ENCODE results near the gene CCR4. TPM values are rescaled to one million over a fixed set of nuclear protein-coding genes. Genes with fewer than 3 reads are reported as not detected.
A peak's percentile ranks its signal among the peaks of the same experiment; 100 is the strongest.

Gene CCR4
- total and polyA plus RNA-seq, 2 of the 8 experiments (the other 6 are each of a cell fraction or from before 2014, with no cell fraction given) = 0.11 to 0.15 TPM

DNA sequence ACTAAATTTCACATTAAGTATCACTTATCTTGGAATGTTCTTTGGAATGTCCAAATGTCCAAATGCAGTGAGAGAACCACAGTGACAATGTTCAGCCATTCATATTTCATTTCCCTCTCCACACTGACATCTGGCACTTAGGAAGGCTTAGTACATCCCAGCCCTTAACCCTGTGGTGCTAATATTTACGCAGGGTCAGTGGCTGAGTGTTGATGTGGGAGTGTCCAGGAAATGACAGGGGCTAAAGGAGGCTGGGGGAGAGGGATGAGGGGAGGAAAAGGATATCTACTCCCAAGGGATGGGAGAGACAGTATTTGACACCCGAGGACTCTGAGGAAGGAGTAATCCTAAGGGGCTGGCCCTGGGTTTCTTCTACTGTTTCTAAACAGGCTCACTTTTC is 14.1 kb upstream of the CCR4 start:
- Histone ChIP-seq H3K27me3 (replicated peaks in 1 of 4; ENCODE audit: control insufficient read depth in 3 of 4, extremely low read depth in 1 of 4, insufficient read depth in 3 of 4, low read length in 3 of 4) (no peaks in the 10 kb centered on the region), H3K79me1 (ENCODE audit: low read depth, low read length) (no peaks in the 10 kb centered on the region), H2BK20ac (ENCODE audit: low read length) (no peak overlapping the region), H3K4me1 (replicated peaks in 1 of 4; ENCODE audit: control insufficient read depth in 3 of 4, insufficient read depth in 4 of 4, low read length in 3 of 4) (no peaks in the 10 kb centered on the region), H4K20me1 (replicated peaks in 1 of 2; ENCODE audit: control insufficient read depth in 1 of 2, insufficient read depth in 2 of 2, low read length in 2 of 2) (no peaks in the 10 kb centered on the region), H3K4me3 (ENCODE audit: extremely low read depth in 1 of 4, insufficient read depth in 2 of 4, low read depth in 3 of 4, low read length in 4 of 4) (no peak overlapping the region), H3K14ac (ENCODE audit: insufficient read length) (no peak overlapping the region), H2AFZ (ENCODE audit: low read length) (0 out of 2 replicates have a peak overlapping the region, but pooled peaks have one; percentile 20), H3K9ac (replicated peaks in 1 of 4; ENCODE audit: extremely low read depth in 1 of 4, low read depth in 3 of 4, low read length in 3 of 4) (no peak overlapping the region), H2AK5ac (ENCODE audit: low read depth, low read length) (no peak overlapping the region), H3K56ac (replicated peaks; ENCODE audit: insufficient read length, low read depth, low read length) (no peak overlapping the region), H3K4ac (replicated peaks; ENCODE audit: insufficient read length, low read depth, low read length) (no peak overlapping the region), H2BK120ac (replicated peaks; ENCODE audit: low read depth, low read length) (no peak overlapping the region), H3K4me2 (ENCODE audit: insufficient read depth in 1 of 2, low read depth in 2 of 2, low read length in 2 of 2) (no peak overlapping the region), H3K36me3 (ENCODE audit: control insufficient read depth in 2 of 4, insufficient read depth in 4 of 4, low read length in 3 of 4) (no peaks in the 10 kb centered on the region), H2BK12ac (ENCODE audit: low read depth, low read length) (no peak overlapping the region), H3K23me2 (ENCODE audit: low read depth, low read length) (no peaks in the 10 kb centered on the region), H2BK15ac (ENCODE audit: low read length) (no peak overlapping the region), H4K8ac (ENCODE audit: extremely low read depth, insufficient read depth, low read length) (no peak overlapping the region), H3K18ac (ENCODE audit: extremely low read depth, low read length) (no peak overlapping the region), H3K79me2 (ENCODE audit: control insufficient read depth in 1 of 2, insufficient read depth in 2 of 2, low read length in 2 of 2) (no peaks in the 10 kb centered on the region), H3K9me3 (ENCODE audit: insufficient read depth in 2 of 2, low read depth in 1 of 2, low read length in 1 of 2) (peaks cover 0 to 2% of the 10 kb centered on the region in 2 experiments; a peak in 1 of 4 replicates), H3K23ac (ENCODE audit: insufficient read length) (no peak overlapping the region), H3K27ac (ENCODE audit: low read depth, low read length) (no peak overlapping the region), H4K91ac (replicated peaks; ENCODE audit: insufficient read length, low read length) (no peak overlapping the region), H4K5ac (ENCODE audit: insufficient read length, low read depth, low read length) (no peak overlapping the region), H2BK5ac (ENCODE audit: low read depth, low read length) (no peak overlapping the region)
- DNase-seq (ENCODE audit: low read depth in 1 of 2, low spot score in 2 of 2) (no peak), FAIRE-seq (no peak)
- ChIA-PET POLR2A (ENCODE audit: partially characterized antibody) (interaction anchor here (0.7 to 1.4 kb wide), 3 partner anchors 36 to 239 kb away, joined by 3 to 4 read pairs (median 3); no protein-coding TSS in a partner anchor), CTCF (ENCODE audit: partially characterized antibody) (no interaction called here)
- TF ChIP-seq SP1 (IDR thresholded peaks at IDR 0.05; ENCODE audit: low read depth, low read length) (no peak), JUND (IDR thresholded peaks at IDR 0.05; ENCODE audit: low read length) (no peak), RFX5 (IDR thresholded peaks at IDR 0.05; ENCODE audit: borderline replicate concordance, low read depth, low read length) (no peak)
- WGBS, 2 experiments (ENCODE audit: extremely low coverage in 1 of 2, insufficient coverage in 1 of 2, insufficient read length in 1 of 2, insufficient replicate concordance in 2 of 2, low coverage in 1 of 2, low lambda C conversion rate in 2 of 2, missing lambda C conversion rate in 1 of 2) = 97% methylated on average over 2 of the region's 2 CpGs; no CpG with 5 or more reads in 1 of the 2 experiments

Measured in H1 (cell line).